Thyroid gland (tissue), 4 donors: ENCODE results near the gene AADACL4. TPM values are rescaled to one million over a fixed set of nuclear protein-coding genes. Genes with fewer than 3 reads are reported as not detected.
"Not testable (repeated sequence)": the region's sequence is repeated elsewhere in the genome, so short reads cannot be mapped to it uniquely, and the experiment has no call there.

ENCODE experiments used
- DNase-seq, 2 donors: peaks; one replicate each; pipeline ENCODE4 v3.0.0-alpha.2; 2019
- H3K27ac ChIP-seq, 3 donors: fragments of 200-600 bp; sonication (generic); 1 replicate in 2 of 3; 2 replicates in 1 of 3; pipeline ENCODE4 v1.5.1; 2016 to 2019; ENCODE audit warnings: mild to moderate bottlenecking in 1 of 3, moderate library complexity in 1 of 3
- H3K27me3 ChIP-seq: fragments of 200-600 bp; sonication (generic); one replicate; pipeline ENCODE4 v1.5.1; 2019
- H3K36me3 ChIP-seq, 2 donors: fragments of 200-600 bp; sonication (generic); one replicate each; pipeline ENCODE4 v1.5.1; 2016 to 2019
- H3K4me1 ChIP-seq, 2 donors: fragments of 200-600 bp; sonication (generic); one replicate each; pipeline ENCODE4 v1.5.1; 2017 to 2019
- H3K4me3 ChIP-seq, 3 donors: fragments of 200-600 bp; sonication (generic); replicated peaks in 1 of 3; 1 replicate in 2 of 3; 2 replicates in 1 of 3; pipeline ENCODE4 v1.5.1; 2016; ENCODE audit warnings: mild to moderate bottlenecking in 1 of 3
- H3K9me3 ChIP-seq: fragments of 200-600 bp; sonication (generic); one replicate; pipeline ENCODE4 v1.5.1; 2017
- CTCF ChIP-seq, 6 experiments: fragments of 200-600 bp in 3 of 6; fragments of 450-650 bp in 3 of 6; sonication (generic) in 3 of 6; IDR thresholded peaks; one replicate each; pipeline ENCODE4 v1.5.1; 2016 to 2019; ENCODE audit warnings: antibody characterized with exemption in 6 of 6, mild to moderate bottlenecking in 2 of 6, inconsistent platforms in 1 of 6, moderate library complexity in 1 of 6
- POLR2A ChIP-seq, 2 donors: fragments of 450-650 bp; IDR thresholded peaks; one replicate each; pipeline ENCODE4 v1.6.1; 2017; ENCODE audit warnings: antibody characterized with exemption in 2 of 2, mild to moderate bottlenecking in 2 of 2, moderate library complexity in 1 of 2
- WGBS, 2 donors: methylation state at CpG; one replicate each; pipeline ENCODE4 v1.1.5; 2017; 5-methylcytosine and 5-hydroxymethylcytosine counted together
- intact Hi-C: fragments of 100-400 bp; cut with DNase I; formaldehyde crosslinking; loops from one replicate; pipeline ENCODE4 v1.15.1; 2023
- total RNA-seq, 4 donors: library from RNA; depleted of rRNA; stranded (reverse); fragments of >200 nt; gene quantifications; one replicate each; pipeline ENCODE4 v1.2.3, GENCODE V29; 2016

The AADACL4 gene
- total RNA-seq, 4 donors from 2014 or later: not detected

GRCh38 chr1:12665511-12665910 lies 21.6 kb downstream of the AADACL4 start:
- no peak for DNase-seq
- no peaks in the 10 kb centered on the region for H3K4me1 ChIP-seq
- no peaks in the 10 kb centered on the region for H3K36me3 ChIP-seq
- H3K9me3 ChIP-seq: no peaks in the 10 kb centered on the region
- TF ChIP-seq CTCF (IDR thresholded peaks at IDR 0.05) (no peak), POLR2A (IDR thresholded peaks at IDR 0.05) (no peak)
- H3K27me3 ChIP-seq: no peaks in the 10 kb centered on the region
- intact Hi-C loops: loop anchor here (10.0 kb wide), 1 partner anchor 541 kb away; no protein-coding TSS in a partner anchor
- WGBS, 2 donors: 75 to 82% methylated on average over 4 of the region's 4 CpGs
- H3K4me3 ChIP-seq: no peak overlapping the region
- H3K27ac ChIP-seq: no peak overlapping the region

DNA sequence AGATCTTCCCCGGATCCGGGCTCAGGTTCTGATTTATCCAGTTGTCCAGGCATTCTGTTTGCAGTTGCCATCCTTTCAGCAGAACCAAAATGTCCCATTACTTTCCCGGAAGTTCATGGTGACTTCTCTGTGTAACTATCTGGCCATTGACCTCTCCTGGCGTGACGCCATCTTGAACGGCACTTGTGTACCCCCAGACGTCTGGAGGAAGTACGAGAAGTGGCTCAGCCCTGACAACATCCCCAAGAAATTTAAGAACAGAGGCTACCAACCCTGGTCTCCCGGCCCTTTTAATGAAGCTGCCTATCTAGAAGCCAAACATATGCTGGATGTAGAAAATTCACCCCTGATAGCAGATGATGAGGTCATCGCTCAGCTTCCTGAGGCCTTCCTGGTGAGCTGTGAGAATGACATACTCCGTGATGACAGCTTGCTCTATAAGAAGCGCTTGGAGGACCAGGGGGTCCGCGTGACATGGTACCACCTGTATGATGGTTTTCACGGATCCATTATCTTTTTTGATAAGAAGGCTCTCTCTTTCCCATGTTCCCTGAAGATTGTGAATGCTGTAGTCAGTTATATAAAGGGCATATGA lies 22.4 kb downstream of the AADACL4 start:
- no peak overlapping the region for H3K27ac ChIP-seq
- no peaks in the 10 kb centered on the region for H3K9me3 ChIP-seq
- no peaks in the 10 kb centered on the region for H3K36me3 ChIP-seq
- TF ChIP-seq CTCF (IDR thresholded peaks at IDR 0.05): no peak
- no peak for TF ChIP-seq POLR2A (IDR thresholded peaks at IDR 0.05)
- no peaks in the 10 kb centered on the region for H3K27me3 ChIP-seq
- no peak overlapping the region for H3K4me3 ChIP-seq
- H3K4me1 ChIP-seq: no peaks in the 10 kb centered on the region
- intact Hi-C loops: loop anchor here (10.0 kb wide), 1 partner anchor 541 kb away; no protein-coding TSS in a partner anchor
- 88 to 89% methylated on average over 15 of the region's 15 CpGs for WGBS, 2 donors
- no peak for DNase-seq

DNA sequence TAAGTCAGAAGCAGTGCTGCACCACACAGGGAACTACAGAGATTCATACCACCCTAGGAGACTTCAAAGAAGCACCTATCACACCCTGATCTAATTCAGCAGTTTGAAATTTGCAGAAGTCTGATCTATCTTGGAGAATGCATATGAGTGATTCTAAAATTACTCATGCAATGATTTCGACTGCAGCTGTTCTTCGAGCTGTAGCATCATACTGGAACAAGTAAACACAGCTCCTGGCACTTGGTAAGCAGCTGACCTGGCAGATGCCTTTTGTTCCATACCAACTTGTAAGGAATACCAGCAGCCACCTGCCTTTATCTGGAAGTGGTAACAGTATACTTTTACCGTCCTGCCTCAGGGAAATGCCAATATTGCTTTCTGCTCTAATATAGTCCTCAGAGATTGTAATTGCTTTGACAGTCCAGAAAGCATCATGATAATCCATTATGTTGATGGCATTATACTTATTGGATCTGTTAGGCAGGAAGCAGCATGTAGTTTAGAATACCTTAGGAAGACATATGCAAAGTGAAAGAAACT lies 25.7 kb downstream of the AADACL4 start:
- WGBS, 2 donors: 84% methylated on average over 3 of the region's 3 CpGs
- no peak for TF ChIP-seq POLR2A (IDR thresholded peaks at IDR 0.05)
- no peak overlapping the region for H3K4me3 ChIP-seq
- H3K27me3 ChIP-seq: no peaks in the 10 kb centered on the region
- no peaks in the 10 kb centered on the region for H3K4me1 ChIP-seq
- no peak for DNase-seq
- no peaks in the 10 kb centered on the region for H3K9me3 ChIP-seq
- H3K36me3 ChIP-seq: no peaks in the 10 kb centered on the region
- intact Hi-C loops: loop anchor here (10.0 kb wide), 1 partner anchor 545 kb away; no protein-coding TSS in a partner anchor
- no peak overlapping the region for H3K27ac ChIP-seq

- DNase-seq: no peak
- Histone ChIP-seq H3K36me3 (no peaks in the 10 kb centered on the region), H3K4me3 (no peak overlapping the region), H3K9me3 (no peaks in the 10 kb centered on the region), H3K4me1 (no peaks in the 10 kb centered on the region), H3K27ac (no peak overlapping the region), H3K27me3 (no peaks in the 10 kb centered on the region)
- intact Hi-C loops: no loop called here
- TF ChIP-seq POLR2A (IDR thresholded peaks at IDR 0.05) (no peak), CTCF (IDR thresholded peaks at IDR 0.05) (no peak)
These were observed 30.5 kb downstream of the AADACL4 start for GRCh38 chr1:12674358-12674757.

GRCh38 chr1:12676122-12676521 lies 32.2 kb downstream of the AADACL4 start:
- H3K4me3 ChIP-seq, DNase-seq, H3K27ac ChIP-seq, H3K36me3 ChIP-seq, H3K27me3 ChIP-seq, H3K4me1 ChIP-seq, H3K9me3 ChIP-seq, intact Hi-C loops: not testable (repeated sequence)
- WGBS, 2 donors: 89 to 90% methylated on average over 4 of the region's 4 CpGs

DNA sequence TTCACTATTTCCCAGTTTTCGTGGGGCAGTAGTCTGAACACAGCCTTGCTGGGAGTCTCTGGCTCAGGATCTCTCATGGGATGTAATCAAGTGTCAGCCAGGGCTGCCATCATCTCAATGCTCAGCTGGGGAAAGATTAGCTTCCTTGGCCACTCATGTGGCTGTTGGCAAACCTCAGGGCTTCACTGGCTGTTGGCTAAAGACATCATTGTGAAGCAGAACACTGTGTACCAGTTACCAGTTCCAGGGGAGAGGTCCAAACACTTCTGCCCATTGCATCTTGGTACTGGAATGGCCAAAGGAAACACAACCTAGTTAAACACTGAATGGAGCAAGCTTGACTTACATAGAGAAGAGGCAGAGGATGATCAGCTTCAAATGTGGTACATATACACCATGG lies 33.7 kb downstream of the AADACL4 start:
- Histone ChIP-seq H3K27ac (no peak overlapping the region), H3K4me3 (no peak overlapping the region), H3K36me3 (no peaks in the 10 kb centered on the region), H3K9me3 (no peaks in the 10 kb centered on the region), H3K4me1 (no peaks in the 10 kb centered on the region), H3K27me3 (no peaks in the 10 kb centered on the region)
- TF ChIP-seq POLR2A (IDR thresholded peaks at IDR 0.05) (no peak), CTCF (IDR thresholded peaks at IDR 0.05) (no peak)
- no peak for DNase-seq
- intact Hi-C loops: no loop called here
- 80 to 90% methylated on average over 1 of the region's 1 CpG for WGBS, 2 donors
